Stimulated activated CD4-positive, alpha-beta T cell treated with anti-CD3 and anti-CD28 coated beads, Interleukin-15, amount 100 ng/mL, for 1 hour (primary cell): ENCODE measurements around the gene WDR70.
"Not testable (repeated sequence)": the region's sequence is repeated elsewhere in the genome, so short reads cannot be mapped to it uniquely, and the experiment has no call there.

ENCODE experiments used
- DNase-seq, 2 donors: peaks; one replicate each; pipeline ENCODE4 v3.0.0-alpha.2; 2020; ENCODE audit warnings: low read depth in 1 of 2, low spot score in 1 of 2

Gene WDR70

DNA sequence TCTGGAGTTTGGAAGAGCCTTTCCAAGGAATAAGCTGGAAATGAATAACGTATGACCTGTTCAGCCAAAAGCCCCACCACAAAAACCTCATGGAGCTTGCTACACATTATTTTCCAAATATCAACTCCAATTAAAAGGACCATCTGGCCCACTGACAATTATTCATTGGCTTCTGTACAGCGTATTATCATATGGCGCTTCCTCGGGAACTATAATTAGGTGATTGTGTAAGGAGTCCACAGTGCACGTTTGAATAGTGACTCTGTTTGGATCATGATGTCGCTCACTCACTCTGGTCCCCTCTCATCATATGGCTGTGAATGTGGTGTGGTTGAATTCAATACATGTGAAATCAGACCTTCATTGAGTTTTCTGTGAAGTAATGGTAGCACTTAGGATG is 408.6 kb downstream of the WDR70 start:
- no peak for DNase-seq

DNA sequence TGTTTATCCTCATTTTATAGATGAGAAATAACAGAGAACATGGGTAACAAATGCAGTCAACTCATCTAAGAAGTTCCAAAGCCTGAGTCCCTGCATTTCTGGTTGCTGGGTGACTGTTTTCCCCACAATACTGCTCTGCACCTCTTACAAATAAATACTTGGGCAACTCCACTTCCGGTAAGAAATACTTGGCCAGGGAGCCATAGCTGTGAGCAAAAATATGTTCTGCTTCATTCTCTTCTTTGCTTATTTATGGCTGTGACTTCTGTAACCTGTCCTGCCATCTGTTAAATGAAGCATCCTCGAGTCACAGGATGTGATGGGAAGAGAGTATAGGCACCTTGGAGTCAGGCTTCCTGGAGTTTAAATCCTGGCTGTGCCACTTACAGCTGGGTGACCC is 410.9 kb downstream of the WDR70 start:
- no peak for DNase-seq

DNA sequence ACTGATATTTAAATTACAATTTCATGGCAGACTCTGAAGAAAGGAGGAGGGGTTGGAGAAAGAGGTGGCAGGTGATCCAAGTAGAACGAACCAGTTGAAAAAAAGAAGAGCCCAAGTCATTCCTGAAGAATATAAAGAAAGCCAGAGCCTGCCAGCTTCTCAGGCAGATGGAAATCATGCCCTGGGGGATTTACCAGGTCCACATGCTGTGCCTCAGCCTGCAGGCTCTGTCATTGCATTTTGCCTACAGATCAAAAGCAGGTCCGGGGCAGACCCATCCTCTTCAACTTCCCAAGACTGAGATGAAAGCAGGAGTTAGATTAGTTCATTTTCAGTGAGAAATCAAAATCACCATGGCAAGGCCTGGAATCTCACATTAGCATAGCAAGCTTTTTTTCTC is 412.2 kb downstream of the WDR70 start:
- DNase-seq: no peak

DNA sequence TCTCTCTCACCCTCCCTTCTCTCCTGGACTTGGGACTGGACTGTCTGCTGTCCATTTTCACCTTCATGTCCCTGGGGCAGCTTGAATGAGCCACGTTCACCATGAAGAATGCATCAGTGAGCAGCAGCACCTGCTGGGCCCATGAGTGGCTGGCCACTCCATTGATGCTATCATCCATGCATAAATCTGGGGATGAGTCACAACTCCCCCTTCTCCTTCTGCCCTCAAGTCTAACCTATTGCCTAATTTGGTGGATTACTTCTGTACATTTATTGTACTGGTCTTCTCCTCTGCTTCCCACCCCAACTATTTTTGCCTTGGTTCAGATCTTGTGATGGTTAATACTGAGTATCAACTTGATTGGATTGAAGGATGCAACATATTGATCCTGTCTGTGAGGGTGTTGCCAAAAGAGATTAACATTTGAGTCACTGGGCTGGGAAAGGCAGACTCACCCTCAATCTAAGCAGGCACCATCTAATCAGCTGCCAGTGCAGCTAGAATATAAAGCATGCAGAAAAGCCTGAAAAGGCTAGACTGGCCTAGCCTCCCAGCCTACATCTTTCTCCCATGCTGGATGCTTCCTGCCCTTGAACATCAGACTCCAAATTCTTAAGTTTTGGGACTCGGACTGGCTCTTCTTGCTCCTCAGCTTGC is 414.0 kb downstream of the WDR70 start:
- DNase-seq: no peak

DNA sequence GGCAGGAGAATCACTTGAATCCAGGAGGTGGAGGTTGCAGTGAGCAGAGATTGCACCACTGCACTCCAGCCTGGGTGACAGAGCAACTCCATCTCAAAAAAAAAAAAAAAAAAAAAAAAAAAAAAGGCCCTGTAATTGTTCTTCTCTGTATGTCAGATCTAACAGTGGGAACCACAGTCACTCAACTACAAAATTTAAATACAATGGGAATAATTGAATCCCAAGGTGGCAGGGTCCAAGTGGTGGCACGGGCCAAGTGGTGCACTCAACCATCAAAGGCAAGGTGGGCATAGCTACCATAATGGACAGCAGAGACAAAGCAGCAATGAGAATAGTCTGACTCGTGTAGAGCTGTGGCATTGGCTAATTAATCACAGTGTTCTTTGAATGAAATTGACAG is 416.2 kb downstream of the WDR70 start:
- DNase-seq: not testable (repeated sequence)

DNA sequence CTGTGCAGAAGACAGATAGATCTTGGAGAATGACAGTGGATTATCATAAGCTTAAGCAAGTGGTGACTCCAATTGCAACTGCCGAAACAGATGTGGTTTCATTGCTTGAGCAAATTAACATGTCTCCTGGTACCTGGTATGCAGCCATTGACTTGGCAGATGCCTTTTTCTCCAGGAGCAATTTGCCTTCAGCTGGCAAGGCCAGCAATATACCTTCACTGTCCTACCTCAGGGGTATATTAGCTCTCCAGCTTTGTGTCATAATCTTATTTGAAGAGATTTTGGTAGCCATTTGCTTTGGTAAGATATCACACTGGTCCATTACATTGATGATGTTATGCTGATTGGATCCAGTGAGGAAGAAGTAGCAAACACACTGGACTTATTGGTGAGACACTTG is 417.3 kb downstream of the WDR70 start:
- DNase-seq: not testable (repeated sequence)

DNA sequence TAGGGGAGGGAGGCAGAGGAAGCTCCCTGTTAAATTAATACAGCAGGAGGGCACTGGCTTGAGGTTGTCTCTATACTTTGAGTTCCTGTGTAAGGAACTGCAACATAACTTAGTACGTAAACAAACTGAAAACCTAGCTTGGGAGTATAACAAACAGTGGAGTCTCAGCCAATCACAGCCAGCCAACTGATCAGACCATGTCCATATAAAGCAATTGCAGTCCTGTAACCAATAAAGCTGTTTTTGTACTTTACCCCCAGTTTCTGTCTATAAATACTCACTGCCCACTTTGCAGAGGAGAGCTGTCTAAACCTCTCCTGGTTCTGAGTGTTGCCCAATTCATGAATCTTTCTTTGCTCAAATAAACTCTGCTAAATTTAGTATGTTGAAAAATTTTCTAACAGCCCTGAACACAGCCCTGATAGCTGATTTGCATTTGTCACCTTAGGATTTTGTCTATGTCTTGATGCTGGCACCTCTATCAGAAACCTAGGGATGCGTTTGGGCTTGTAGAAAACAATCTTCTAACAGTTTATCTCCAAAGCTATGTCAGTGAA is 420.8 kb downstream of the WDR70 start:
- DNase-seq: no peak

DNA sequence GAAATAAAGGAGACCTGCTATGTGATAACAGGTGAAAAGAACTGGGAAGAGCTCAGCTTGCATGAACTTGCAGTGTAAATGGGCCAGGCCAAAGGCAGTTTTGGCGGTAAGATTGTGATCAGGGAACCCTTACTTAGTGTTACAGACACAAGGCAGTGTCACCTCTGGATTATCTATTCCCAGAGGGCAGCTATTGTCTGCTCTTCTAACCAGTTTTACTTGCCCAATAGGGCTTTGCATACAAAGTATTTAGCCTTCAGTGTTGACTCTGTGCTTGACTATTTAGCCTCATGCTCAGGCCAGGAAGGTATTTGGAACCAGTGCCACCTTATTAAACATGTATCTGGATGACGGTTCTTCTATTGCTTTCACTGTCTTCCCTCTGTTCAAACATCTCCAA is 422.4 kb downstream of the WDR70 start:
- DNase-seq: no peak
